Femur (tissue), 1 donor: ENCODE data around the gene KIF26A.

Source experiments
- DNase-seq: peaks from one replicate; pipeline ENCODE4 v3.0.0-alpha.2; 2017

Gene KIF26A

GRCh38 chr14:104101651-104102281, 36.6 kb upstream of the KIF26A start:
- no peak for DNase-seq

GRCh38 chr14:104102282-104102914, 36.0 kb upstream of the KIF26A start:
- no peak for DNase-seq

- DNase-seq = no peak
Observed at GRCh38 chr14:104103061-104103445, 35.3 kb upstream of the KIF26A start.

DNA sequence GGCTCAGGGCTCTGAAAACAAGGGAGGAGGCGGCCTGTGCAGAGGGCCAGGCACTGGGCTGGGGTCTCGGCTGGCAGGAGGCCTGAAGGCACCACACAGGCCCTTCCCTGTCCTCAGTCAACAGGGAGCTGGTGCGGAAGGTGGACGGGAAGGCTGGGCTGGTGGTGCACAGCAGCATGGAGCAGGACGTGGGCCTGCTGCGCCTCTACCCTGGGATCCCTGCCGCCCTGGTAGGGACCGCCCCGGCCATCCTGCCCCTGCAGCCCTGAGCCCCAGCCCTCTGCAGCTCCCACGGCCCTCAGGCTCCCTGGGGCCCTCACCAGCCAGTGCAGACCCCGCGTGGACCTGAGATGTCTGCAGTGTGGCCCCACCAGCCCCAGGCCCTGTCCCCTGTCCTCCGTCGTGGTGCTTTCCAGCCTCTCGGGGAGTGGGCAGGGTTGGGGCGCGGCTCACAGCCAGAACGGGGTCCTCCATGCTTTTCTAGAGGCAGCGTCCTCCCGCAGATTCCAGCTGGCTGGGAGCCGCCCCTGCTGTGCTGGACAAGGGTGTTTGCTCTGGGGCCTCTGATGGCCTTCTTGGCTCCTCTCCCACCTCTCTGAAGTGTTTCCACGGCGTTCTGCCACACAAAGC, 34.8 kb upstream of the KIF26A start:
- DNase-seq = no peak

DNA sequence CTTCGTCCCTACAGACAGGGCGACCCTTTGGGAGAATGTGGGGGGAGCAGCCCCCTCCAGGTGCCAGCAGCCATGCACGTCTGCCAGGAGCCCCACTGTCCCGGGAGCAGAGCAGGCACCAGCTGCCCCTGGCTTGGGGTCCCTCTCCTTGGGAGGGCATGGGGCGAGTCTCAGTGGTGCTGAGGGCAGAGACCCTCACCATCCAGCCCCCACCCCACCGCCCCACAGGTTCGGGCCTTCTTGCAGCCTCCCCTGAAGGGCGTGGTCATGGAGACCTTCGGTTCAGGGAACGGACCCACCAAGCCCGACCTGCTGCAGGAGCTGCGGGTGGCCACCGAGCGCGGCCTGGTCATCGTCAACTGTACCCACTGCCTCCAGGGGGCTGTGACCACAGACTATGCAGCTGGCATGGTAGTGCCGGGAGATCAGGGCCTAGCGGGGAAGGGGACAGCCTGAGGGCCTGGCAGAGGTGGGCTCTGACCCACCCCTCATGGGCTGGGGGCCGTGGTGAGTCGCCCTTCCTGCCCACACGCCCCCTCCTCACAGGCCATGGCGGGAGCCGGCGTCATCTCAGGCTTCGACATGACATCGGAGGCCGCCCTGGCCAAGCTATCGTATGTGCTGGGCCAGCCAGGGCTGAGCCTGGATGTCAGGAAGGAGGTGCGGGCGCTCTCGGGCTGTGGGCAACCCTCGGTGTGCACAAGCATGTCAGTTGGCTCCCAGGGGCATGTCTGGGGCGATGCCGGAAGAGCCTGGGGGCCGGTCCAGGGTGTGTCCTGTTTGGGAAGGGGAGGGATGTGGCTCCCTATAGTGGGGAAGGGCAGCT, 34.1 kb upstream of the KIF26A start:
- DNase-seq = peak; percentile 13

DNA sequence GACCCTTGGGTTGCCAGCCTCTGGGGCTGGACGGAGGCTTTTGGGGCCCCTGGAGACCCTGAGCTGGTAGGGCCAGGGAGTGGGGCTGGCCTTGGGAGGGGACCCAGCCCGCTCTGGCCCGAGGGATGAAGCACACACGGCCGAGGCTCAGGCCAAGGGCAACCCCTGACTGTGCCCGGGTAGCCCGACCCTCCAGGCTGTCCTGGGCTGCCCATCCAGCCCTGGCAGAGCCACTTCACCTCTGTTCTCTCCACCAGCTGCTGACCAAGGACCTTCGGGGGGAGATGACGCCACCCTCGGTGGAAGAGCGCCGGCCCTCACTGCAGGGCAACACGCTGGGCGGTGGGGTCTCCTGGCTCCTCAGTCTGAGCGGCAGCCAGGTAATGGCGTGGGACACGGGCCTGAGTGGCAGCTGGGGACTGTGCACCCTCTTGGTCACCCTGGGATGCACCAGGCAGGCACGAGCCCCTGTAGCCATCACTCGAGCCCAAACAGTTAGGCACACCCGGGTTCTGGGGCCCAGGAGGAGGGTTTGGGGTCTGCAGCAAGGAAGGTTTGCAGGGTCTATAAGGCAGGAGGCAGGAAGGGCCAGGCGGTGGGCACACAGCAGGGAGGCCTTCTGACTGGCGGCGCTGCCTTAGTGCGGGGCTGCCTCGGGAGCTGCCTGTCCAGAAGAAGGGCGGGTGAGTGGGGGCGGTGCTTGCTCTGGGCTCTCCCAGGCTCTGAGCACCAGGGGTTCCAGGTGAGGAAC, 33.1 kb upstream of the KIF26A start:
- peak; percentile 9 for DNase-seq

GRCh38 chr14:104105822-104106470, 32.4 kb upstream of the KIF26A start:
- peak; percentile 15 for DNase-seq

GRCh38 chr14:104106471-104106991, 31.9 kb upstream of the KIF26A start:
- DNase-seq = peak; percentile 9

DNA sequence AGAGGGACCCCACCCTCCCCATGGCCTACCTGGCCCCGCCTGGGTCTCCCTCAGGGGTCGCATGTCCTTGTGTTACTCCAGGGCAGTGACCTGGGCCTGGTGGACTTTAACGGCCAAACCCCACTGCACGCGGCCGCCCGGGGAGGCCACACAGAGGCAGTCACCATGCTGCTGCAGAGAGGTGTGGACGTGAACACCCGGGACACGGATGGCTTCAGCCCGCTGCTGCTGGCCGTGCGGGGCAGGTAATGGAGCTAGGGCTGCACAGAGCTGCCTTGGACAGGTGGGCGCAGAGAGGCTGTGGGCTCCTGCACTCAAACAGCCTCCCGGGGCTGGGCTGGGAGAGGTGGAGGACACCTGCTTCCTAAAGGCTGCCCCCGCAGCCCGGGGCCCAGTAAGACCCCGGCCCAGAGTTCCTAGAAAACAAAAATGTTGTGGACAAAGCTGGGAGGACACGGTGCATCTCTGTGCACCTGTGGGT, 31.2 kb upstream of the KIF26A start:
- DNase-seq = peak; percentile 15

DNA sequence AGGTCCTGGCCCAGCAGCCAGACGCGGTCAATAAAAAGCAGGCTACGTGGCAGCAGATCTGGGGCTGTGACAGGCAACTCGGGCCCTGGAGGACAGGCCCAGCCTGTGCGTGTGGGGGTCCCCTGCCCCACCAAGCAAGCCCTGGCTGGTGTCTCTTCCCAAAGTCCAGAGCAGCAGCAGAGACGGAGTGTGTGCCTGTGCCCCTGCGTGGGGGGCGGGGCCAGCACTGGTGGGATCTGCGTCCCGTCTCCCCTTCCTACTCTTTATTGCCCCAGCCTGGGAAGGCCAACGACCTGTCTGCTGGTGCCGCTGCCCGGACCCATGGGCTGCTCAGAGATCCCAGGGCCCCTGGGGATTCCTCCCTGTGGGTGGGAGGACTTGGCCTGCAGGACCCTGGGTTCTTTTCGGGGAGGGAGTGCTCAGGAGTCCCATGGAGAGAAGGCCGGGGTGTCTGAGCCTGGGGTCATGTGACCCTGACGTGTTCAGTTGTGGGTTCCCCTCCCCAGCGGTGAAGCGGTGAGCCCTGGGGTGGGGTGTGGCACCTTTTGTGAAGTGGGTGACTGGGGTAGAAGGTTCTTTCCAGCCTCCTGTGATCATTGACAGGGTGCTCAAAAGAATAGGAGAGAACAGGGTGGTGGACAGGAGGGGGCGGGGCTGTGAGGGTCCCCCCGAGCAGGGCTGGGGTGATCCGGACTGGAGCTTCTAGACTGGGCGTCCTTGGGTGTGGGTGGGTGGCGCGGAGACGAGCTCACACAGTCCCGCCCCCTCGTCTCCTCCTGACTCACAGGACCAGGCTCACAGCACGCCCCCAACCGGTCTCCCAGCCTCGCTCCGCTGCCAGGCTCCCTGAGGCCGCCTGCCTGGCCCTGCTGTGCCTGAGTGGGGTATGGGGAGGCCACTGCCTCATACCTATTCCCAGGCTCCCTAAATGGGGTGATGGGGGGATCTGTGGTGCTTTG, 30.5 kb upstream of the KIF26A start:
- DNase-seq = peak; percentile 15

GRCh38 chr14:104108570-104109541, 29.5 kb upstream of the KIF26A start:
- DNase-seq = peak; percentile 12

- peak; percentile 11 for DNase-seq
Observed at GRCh38 chr14:104109731-104110361, 28.5 kb upstream of the KIF26A start.

GRCh38 chr14:104110491-104111209, 27.7 kb upstream of the KIF26A start:
- DNase-seq = peak; percentile 15

DNA sequence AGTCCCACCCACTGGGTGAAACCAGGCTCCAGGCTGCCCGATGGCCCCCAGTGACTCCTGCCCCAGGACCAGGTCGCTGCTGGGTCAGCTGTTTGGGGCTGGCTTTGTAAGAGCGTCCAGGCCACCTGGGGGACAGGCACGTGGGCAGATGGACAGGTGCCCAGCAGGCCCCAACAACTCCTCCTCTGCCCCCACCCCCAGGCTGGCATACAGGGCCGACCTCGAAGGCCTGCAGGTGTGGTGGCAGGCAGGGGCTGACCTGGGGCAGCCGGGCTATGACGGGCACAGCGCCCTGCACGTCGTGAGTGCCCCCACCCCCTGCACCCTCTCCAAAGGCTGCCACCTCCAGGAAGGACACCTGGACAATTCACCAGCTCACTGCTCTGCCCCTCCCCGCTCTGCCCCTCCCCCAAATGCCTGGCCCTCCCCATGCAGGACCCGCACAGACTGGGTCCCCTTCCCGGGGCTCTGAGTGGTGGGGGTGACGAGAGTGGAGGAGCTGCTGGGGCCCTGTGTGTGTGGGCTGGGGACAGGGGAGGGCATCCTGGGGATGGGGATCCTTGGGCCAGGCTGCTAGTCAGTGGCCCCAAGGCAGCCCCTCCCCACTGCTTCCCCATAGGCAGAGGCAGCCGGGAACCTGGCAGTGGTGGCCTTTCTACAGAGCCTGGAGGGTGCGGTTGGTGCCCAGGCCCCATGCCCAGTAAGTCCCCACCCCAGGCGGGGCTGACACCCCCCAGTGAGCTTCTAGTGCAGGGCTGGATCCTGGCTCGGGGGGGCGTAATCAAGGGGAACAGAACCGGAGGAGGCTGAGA, 26.9 kb upstream of the KIF26A start:
- DNase-seq = peak; percentile 13

DNA sequence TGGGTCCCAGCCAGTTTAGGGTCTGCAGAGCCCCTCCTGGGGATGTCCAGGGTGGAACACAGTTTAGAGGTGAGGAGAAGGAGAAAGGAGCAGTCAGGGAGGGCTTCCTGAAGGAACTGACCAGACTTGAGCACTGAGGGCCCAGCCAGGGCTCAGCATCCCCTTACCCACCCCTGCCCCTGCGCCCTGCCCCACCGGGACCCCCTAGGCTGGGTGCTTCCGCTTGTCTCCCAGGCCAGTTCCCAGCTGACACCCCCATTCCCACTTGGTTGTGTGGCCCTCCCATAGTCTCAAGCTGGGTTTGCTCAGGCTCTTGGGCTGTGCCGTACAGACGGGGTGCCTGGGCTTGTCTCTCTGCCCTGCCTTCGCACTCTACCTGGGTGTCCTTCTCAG, 26.3 kb upstream of the KIF26A start:
- DNase-seq = peak; percentile 8

- DNase-seq = peak; percentile 12
Observed at GRCh38 chr14:104112609-104113571, 25.5 kb upstream of the KIF26A start.
